HL-60 (cell line): ENCODE results near the gene TMEM91.

Experiments
- DNase-seq, 2 experiments: peaks; one replicate each; pipeline ENCODE4 v3.0.0-alpha.2; 2010 to 2020; ENCODE audit warnings: low read depth in 1 of 2, low spot score in 1 of 2
- H3K27ac ChIP-seq: fragments of 250-450 bp; sonication (Bioruptor Pico); replicated peaks from 2 replicates; pipeline ENCODE4 v1.5.1; 2020; ENCODE audit warnings: mild to moderate bottlenecking, moderate library complexity
- H3K27me3 ChIP-seq: fragments of 250-450 bp; sonication (Bioruptor Pico); 2 replicates; pipeline ENCODE4 v1.5.1; 2021; ENCODE audit warnings: mild to moderate bottlenecking, moderate library complexity; ENCODE audit not compliant: insufficient read depth, poor library complexity, severe bottlenecking
- H3K4me3 ChIP-seq: replicated peaks from 2 replicates; pipeline ENCODE4 v1.5.1; 2011; ENCODE audit warnings: mild to moderate bottlenecking, control low read depth, low read length; ENCODE audit not compliant: insufficient read depth
- CTCF ChIP-seq: IDR thresholded peaks from one replicate; pipeline ENCODE4 v1.5.1; 2011; ENCODE audit warnings: low read length, control low read depth, inconsistent platforms; ENCODE audit not compliant: insufficient read depth
- GABPA ChIP-seq: IDR thresholded peaks from 2 replicates; pipeline ENCODE4 v1.6.1; 2012; ENCODE audit warnings: low read depth
- POLR2AphosphoS5 ChIP-seq: IDR thresholded peaks from 2 replicates; pipeline ENCODE4 v1.6.1; 2012; ENCODE audit warnings: low read depth
- REST ChIP-seq: IDR thresholded peaks from 2 replicates; pipeline ENCODE4 v1.6.1; 2012; ENCODE audit warnings: low read depth; ENCODE audit not compliant: insufficient replicate concordance
- SPI1 ChIP-seq: IDR thresholded peaks from 2 replicates; pipeline ENCODE4 v1.6.1; 2012; ENCODE audit warnings: low read depth, mild to moderate bottlenecking, borderline replicate concordance

TMEM91 gene

GRCh38 chr19:41411100-41411967 is 35.0 kb downstream of the TMEM91 start:
- no peak for DNase-seq
- Histone ChIP-seq H3K27ac (peak overlapping the region; percentile 92), H3K4me3 (no peak overlapping the region), H3K27me3 (no peaks in the 10 kb centered on the region)
- no peak for TF ChIP-seq CTCF
- TF ChIP-seq REST = no peak
- no peak for TF ChIP-seq GABPA
- no peak for TF ChIP-seq POLR2AphosphoS5
- TF ChIP-seq SPI1 = no peak

DNA sequence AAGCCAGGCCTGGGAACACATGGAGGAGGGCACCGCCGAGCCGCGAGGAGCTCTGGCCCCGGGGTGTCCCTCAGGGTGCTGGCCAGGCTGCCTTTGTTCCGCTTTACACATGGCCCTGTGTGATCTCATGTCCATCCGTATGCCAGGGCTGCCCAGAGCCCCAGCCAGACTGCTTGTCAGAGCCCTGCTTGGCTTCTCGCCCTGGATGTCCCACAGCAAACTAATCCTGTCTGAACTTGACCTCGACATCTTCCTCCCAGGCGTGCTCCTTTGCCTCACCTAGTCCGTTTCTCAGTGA is 35.6 kb downstream of the TMEM91 start:
- H3K27ac ChIP-seq = no peak overlapping the region
- TF ChIP-seq SPI1 (no peak), GABPA (no peak), POLR2AphosphoS5 (no peak), CTCF (no peak), REST (no peak)
- no peaks in the 10 kb centered on the region for H3K27me3 ChIP-seq
- H3K4me3 ChIP-seq = no peak overlapping the region
- no peak for DNase-seq

DNA sequence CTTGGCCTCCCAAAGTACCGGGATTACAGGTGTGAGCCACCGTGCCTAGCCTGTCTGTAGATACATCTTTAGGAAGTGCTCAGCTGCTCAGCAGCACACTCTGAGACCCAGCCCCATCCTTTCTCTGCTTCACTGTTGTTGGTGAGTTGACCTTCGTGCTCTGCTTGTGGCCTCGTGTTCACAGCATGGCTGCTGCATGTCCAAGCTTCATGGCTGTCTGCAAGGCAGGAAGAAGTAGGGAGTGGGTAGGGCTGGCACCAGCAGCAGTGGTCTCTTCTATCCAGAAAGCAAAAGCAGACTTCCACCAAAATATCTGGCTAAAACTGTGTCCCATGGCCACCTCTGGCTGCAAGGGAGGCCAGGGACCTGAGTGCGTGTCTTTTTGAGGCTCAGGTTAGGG is 36.6 kb downstream of the TMEM91 start:
- H3K27ac ChIP-seq = peak overlapping the region; percentile 24
- DNase-seq = no peak
- H3K27me3 ChIP-seq = no peaks in the 10 kb centered on the region
- TF ChIP-seq POLR2AphosphoS5 (no peak), GABPA (no peak), SPI1 (no peak), REST (no peak), CTCF (no peak)
- no peak overlapping the region for H3K4me3 ChIP-seq
